Left lung (tissue), 10 donors: ENCODE results near the gene ACVR2A. TPM values are rescaled to one million over a fixed set of nuclear protein-coding genes. Genes with fewer than 3 reads are reported as not detected.

Experiments used
- ATAC-seq: fragments of 200-7000 bp; cut with Tn5 transposase; one replicate; pipeline ENCODE4 v1.9.1; 2020; ENCODE audit warnings: moderate library complexity
- DNase-seq, 4 donors: peaks; one replicate each; pipeline ENCODE4 v3.0.0-alpha.2; 2013 to 2020
- H3K27ac ChIP-seq, 2 donors: fragments of 200-600 bp; sonication (generic) in 1 of 2; one replicate each; pipeline versions ENCODE4 v1.5.0 to v1.8.0; 2020 to 2021
- H3K27me3 ChIP-seq, 2 donors: fragments of 200-600 bp; sonication (generic) in 1 of 2; one replicate each; pipeline versions ENCODE4 v1.5.0 to v1.8.0; 2020 to 2021
- H3K36me3 ChIP-seq, 2 donors: fragments of 200-600 bp; sonication (generic) in 1 of 2; one replicate each; pipeline versions ENCODE4 v1.5.0 to v1.8.0; 2020 to 2021
- H3K4me1 ChIP-seq, 2 donors: fragments of 200-600 bp; one replicate each; pipeline ENCODE4 v1.8.0; 2021
- H3K4me3 ChIP-seq, 2 donors: fragments of 200-600 bp; sonication (generic) in 1 of 2; one replicate each; pipeline versions ENCODE4 v1.5.0 to v1.8.0; 2020 to 2021; ENCODE audit warnings: mild to moderate bottlenecking in 1 of 2
- H3K9me3 ChIP-seq, 2 donors: fragments of 200-600 bp; sonication (generic) in 1 of 2; one replicate each; pipeline versions ENCODE4 v1.5.0 to v1.8.0; 2020 to 2021
- CTCF ChIP-seq, 2 donors: fragments of 200-600 bp; sonication (generic) in 1 of 2; IDR thresholded peaks; one replicate each; pipeline versions ENCODE4 v1.5.0 to v1.8.0; 2021; ENCODE audit warnings: antibody characterized with exemption in 2 of 2
- intact Hi-C, 2 donors: fragments of 100-400 bp; cut with DNase I; formaldehyde crosslinking; loops; one replicate each; pipeline versions ENCODE4 v1.11.2 to v1.14.2; 2022
- polyA plus RNA-seq, 6 donors: library from polyadenylated mRNA; unstranded; fragments of 120-200 nt; gene quantifications; one replicate each; pipeline ENCODE4 v1.2.1, GENCODE V29; 2013; ENCODE audit not compliant: insufficient read length in 6 of 6
- total RNA-seq, 2 donors: library from RNA; stranded (reverse); fragmentation: NEBNext Ultra II Directional; extraction: Animal tissue kit (Norgen Biotek cat#: 25700); gene quantifications; one replicate each; pipeline ENCODE4 v1.2.1, GENCODE V29; 2021
- donor health status: DM: no; HTN: yes; CAD: no.
- donor health status: DM: no; HTN: no; CAD: no.

The ACVR2A gene
- total and polyA plus RNA-seq, 8 donors = 17.8 to 35.9 (median 28.1) TPM

GRCh38 chr2:147863835-147864234 lies 19.0 kb downstream of the ACVR2A start:
- Histone ChIP-seq H3K4me3 (no peak overlapping the region), H3K27ac (no peak overlapping the region), H3K4me1 (peaks cover 3 to 8% of the 10 kb centered on the region in 2 donors), H3K27me3 (no peaks in the 10 kb centered on the region), H3K9me3 (no peaks in the 10 kb centered on the region), H3K36me3 (no peaks in the 10 kb centered on the region)
- no peak for DNase-seq
- no peak for ATAC-seq
- intact Hi-C loops = no loop called here
- no peak for TF ChIP-seq CTCF (IDR thresholded peaks at IDR 0.05)

GRCh38 chr2:147865560-147865959 lies 20.7 kb downstream of the ACVR2A start:
- Histone ChIP-seq H3K9me3 (no peaks in the 10 kb centered on the region), H3K27me3 (no peaks in the 10 kb centered on the region), H3K4me1 (peaks cover 0 to 4% of the 10 kb centered on the region in 2 donors), H3K36me3 (no peaks in the 10 kb centered on the region), H3K4me3 (no peak overlapping the region), H3K27ac (no peak overlapping the region)
- DNase-seq (no peak), ATAC-seq (no peak)
- intact Hi-C loops = no loop called here
- no peak for TF ChIP-seq CTCF (IDR thresholded peaks at IDR 0.05)

- no peak for ATAC-seq
- H3K9me3 ChIP-seq = no peaks in the 10 kb centered on the region
- no peak overlapping the region for H3K27ac ChIP-seq
- H3K4me1 ChIP-seq = peaks cover 0 to 4% of the 10 kb centered on the region in 2 donors
- intact Hi-C loops = no loop called here
- no peaks in the 10 kb centered on the region for H3K36me3 ChIP-seq
- H3K4me3 ChIP-seq = no peak overlapping the region
- no peaks in the 10 kb centered on the region for H3K27me3 ChIP-seq
- DNase-seq = no peak
- no peak for TF ChIP-seq CTCF (IDR thresholded peaks at IDR 0.05)
These were observed 22.2 kb downstream of the ACVR2A start for GRCh38 chr2:147867050-147867449.

- no peaks in the 10 kb centered on the region for H3K9me3 ChIP-seq
- H3K4me1 ChIP-seq = peaks cover 0 to 4% of the 10 kb centered on the region in 2 donors
- no peaks in the 10 kb centered on the region for H3K27me3 ChIP-seq
- DNase-seq = no peak
- TF ChIP-seq CTCF (IDR thresholded peaks at IDR 0.05) = no peak
- no peak for ATAC-seq
- intact Hi-C loops = no loop called here
- no peak overlapping the region for H3K27ac ChIP-seq
- H3K4me3 ChIP-seq = no peak overlapping the region
- no peaks in the 10 kb centered on the region for H3K36me3 ChIP-seq
These were observed 25.1 kb downstream of the ACVR2A start for GRCh38 chr2:147869934-147870333.

- intact Hi-C loops = no loop called here
- Histone ChIP-seq H3K4me3 (no peak overlapping the region), H3K4me1 (no peaks in the 10 kb centered on the region), H3K36me3 (no peaks in the 10 kb centered on the region), H3K9me3 (no peaks in the 10 kb centered on the region), H3K27ac (no peak overlapping the region), H3K27me3 (no peaks in the 10 kb centered on the region)
- DNase-seq (no peak), ATAC-seq (no peak)
- no peak for TF ChIP-seq CTCF (IDR thresholded peaks at IDR 0.05)
These were observed 28.1 kb downstream of the ACVR2A start for GRCh38 chr2:147872967-147873366.
